NCI-H69 (cell line): Measurements from ENCODE around the gene PDE1A.
"Not testable (repeated sequence)": the region's sequence is repeated elsewhere in the genome, so short reads cannot be mapped to it uniquely, and the experiment has no call there.

Experiments
- DNase-seq: peaks from one replicate; lab custom pipeline; 2025; lab: John Stamatoyannopoulos, UW

The PDE1A gene

DNA sequence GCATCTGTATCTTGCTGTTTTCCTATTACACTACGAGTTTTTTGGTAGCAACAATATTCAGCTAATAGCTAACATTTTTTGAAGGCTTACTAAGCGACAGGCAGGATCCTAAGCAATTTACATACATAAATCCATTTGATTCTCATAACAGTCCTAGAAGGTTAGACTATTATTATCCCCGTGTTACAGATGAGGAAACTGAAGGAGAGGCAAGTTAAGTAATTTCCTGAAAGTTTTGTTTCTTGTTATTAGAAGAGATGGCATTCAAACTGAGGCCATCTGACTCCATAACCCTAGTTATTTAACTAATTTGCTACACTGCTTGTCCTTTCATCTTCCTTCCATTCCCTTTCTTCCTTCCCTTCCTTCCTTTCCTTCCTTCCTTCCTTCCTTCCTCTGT lies 68.2 kb downstream of the PDE1A start:
- no peak for DNase-seq

GRCh38 chr2:182355815-182356214 lies 71.0 kb downstream of the PDE1A start:
- no peak for DNase-seq

DNA sequence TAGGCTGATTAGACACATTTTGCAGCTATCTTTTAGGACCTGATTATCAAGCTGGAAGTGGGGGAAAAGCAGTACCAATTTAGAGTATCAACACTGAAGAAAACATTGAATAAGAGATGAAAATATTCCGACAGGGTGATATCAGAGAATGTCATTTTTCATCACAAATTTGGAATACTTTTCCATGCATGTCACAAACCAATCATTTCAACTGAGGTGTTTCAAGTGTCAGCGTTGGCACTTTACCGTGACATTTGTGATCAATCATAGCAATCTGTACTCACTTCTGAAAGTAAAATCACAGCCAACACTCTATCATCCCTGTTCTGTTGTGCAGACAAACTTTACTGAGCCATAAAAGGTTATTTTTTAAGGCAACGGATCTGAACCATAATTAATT lies 75.4 kb downstream of the PDE1A start:
- DNase-seq, result no peak

DNA sequence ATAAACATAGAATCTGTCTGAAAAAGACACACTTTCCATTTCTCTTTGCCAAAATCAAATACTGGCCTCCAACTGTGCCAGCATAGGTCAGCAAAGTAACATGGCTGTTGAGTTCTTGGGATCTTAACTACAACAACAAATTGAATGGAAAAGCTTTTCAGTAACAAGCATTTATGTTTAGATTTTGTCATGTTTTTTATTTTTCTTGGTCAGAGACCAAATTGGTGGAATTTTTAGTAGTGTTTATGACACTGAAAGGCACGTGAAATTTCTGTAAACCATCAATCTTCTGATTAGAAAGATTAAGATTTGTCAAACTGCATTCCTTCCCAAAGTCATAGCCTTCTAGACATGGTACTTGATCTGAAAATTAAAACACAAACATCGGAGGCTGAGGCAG lies 77.6 kb downstream of the PDE1A start:
- DNase-seq, result no peak

DNA sequence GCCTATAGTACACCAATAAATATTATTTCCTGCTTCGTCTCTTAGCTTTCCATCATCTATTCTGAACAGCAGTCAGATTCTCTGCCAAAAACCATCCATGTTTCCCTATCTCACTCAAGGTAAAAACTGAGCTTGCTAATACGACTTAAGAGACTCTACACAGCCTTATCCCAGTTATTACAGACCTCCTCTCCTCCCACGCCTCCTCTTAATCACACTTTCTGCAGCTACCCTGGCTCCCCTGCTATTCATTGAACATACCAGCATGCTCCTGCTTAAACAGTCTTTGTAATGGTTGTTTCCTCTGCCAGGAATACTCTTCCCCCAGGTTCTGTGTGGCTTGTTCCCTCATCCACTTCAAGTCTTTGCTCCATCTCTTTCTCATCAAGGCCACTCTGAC lies 81.5 kb downstream of the PDE1A start:
- no peak for DNase-seq

- DNase-seq, result no peak
These were observed 96.2 kb downstream of the PDE1A start for GRCh38 chr2:182330451-182331305.

DNA sequence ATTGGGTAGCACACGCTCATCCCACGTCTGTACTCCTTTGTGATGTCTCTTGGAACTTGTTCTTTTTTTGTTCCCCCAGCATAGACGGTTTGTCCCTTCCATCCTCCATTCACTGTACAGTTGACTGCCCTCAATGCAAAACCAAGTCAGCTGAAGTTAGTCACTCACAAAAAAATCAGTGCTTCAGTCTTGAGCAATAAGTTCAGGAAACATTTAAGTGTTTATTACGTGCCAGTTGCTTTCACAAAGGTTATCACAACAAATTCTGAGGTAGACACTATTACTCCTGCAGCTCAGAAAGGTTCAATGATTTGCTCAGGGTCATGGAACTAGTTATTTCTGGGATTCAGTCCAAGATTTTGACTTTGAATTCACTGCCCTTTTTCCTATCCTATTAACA lies 102.2 kb downstream of the PDE1A start:
- DNase-seq, result peak; percentile 20

- DNase-seq, result no peak
These were observed 105.7 kb downstream of the PDE1A start for GRCh38 chr2:182321096-182321495.

GRCh38 chr2:182319556-182320505 lies 107.0 kb downstream of the PDE1A start:
- DNase-seq, result peak; percentile 70

DNA sequence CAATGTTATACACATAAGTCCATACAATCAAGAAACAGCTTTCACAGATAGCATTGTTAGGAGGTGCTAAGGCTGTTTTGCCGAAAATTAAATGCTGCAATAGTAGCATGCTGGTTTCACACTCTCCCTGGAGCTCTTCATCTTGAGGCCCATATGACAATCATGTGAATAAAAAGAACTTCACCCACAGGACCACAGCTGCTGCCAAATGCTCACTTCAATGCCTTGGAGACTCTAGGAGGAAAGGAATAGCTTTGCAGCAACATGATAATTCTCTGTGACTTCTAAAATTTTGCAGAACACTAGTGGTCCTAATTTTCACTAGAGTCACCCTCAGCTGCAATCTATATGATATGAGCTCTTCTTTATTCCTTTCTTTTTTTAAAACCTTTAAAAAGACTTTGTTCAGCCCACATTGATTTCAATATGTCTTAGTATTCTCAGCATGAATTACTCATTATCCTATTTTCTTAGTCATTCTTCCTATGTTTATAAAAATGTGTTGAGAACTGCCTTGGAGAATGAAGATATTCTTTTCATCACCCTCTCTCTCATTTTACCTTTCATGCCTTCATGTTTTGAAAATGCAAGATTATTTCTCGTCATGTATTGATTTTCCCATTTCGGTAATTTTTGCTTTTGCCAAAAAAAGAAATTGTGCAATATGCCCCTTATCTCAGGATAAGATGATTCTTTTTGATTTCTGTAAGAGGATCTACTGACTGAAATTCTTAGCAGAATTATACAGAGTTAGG lies 108.2 kb downstream of the PDE1A start:
- peak; percentile 2 for DNase-seq

DNA sequence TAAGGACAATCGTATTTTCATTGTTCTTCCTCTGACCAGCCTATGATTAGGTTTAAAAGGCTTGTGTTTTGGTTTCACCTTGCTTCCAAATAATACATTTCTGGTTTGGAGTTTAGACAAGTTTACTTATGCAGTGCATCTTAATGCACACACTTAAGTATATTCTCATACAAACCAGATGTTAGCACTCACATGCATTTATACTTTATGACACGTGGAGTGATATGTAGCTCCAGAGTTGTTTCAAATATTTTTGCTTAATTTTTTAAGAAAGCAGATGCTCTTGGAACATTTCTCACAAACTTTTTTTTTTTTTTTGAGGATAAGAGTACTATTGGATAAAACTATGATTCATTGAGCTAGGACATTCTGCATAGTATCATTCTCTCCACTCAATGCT lies 109.9 kb downstream of the PDE1A start:
- DNase-seq, result no peak

GRCh38 chr2:182302972-182303371 lies 123.9 kb downstream of the PDE1A start:
- no peak for DNase-seq

DNA sequence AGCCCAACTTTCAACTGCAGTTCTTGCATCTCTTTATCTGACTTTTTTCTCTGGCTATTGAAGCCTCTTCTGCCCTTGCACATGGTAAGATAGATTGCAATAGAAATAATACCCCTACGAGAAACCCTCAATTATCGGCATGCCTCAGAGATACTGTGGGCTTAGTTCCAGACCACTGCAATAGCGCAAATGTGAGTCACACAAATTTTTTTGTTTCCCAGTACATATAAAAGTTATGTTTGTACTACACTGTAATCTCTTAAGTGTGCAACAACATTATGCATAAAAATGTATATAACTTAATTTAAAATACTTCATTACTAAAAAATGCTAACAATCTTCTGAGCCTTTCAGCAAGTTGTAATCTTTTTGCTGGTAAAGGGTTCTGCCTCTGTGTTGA lies 124.7 kb downstream of the PDE1A start:
- DNase-seq, result peak; percentile 72

GRCh38 chr2:182301093-182301492 lies 125.7 kb downstream of the PDE1A start:
- peak; percentile 23 for DNase-seq

GRCh38 chr2:182300608-182301007 lies 126.2 kb downstream of the PDE1A start:
- peak; percentile 71 for DNase-seq

DNA sequence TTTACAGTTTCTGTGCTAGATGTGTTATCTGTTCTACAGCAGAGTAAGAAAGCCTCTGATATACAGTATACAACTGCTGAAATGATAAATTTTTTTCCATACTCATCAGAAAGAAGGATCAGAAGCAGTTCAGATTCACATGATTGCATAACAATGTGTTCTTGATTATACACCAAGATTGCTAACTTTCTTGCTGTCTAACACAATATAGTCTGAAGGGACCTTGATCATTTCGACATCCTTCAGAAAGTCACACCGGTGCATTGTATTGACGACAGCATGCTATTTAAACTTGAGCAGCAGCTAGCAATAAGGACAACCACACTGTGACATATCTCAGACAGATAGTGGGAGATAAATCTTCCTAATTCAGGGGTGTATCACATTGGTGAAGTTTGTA lies 127.2 kb downstream of the PDE1A start:
- no peak for DNase-seq

- DNase-seq, result no peak
These were observed 128.4 kb downstream of the PDE1A start for GRCh38 chr2:182298456-182298855.

DNA sequence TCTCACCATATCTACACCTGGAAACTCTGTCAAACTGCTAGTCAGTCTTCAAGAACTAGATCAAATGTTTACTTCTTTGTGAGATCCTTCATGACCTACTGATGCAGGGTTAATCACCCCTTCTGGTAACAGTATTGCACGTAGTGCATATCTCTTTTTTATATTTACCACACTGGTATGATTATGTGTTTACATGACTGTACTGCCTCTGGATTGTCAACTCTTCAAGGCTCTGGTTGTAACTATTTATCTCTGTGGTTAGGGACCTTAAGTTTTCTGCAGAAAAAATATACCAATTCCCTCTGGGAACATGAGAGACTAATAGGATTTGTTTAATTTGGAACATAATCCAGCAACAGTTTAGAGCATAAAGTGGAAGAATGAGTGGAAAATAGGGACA lies 135.5 kb downstream of the PDE1A start:
- DNase-seq, result no peak

DNA sequence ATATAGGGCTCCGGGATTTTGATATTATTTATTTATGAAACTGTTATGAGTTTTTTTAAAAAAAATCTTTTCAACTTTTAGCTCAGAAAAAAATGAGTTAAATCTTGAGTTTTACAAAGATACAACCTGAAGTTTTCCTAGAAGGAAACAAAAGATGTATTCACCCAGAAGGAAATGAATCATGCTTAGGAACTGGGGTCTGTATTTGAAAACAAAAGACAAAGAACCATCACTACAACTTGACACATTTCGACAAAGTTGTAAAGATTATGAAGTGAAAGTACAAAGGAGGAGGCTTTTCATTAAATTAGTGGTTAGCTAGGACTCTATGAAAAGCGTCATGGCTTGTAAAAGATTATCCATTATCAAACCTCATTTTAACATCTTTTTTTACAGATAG lies 143.3 kb downstream of the PDE1A start:
- no peak for DNase-seq

GRCh38 chr2:182281276-182281675 lies 145.6 kb downstream of the PDE1A start:
- no peak for DNase-seq

DNA sequence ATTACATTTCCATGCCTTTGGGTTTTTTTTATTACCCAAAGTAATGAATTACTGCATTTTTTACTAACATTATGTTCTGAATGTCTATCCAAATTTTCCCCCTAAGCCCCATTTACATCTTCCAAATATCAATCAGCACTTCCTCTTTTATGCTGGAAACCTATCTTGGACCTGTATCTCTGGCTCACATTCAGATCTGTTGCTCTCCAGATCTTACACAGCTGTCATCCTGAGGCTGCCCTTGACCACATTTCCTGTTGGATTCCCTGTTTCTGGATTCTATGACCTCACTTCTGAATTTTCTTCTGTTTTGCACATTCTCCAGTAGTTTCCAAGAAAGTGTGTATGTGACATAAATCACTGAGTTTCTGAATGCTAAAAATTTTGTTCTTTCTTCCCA lies 146.7 kb downstream of the PDE1A start:
- no peak for DNase-seq

DNA sequence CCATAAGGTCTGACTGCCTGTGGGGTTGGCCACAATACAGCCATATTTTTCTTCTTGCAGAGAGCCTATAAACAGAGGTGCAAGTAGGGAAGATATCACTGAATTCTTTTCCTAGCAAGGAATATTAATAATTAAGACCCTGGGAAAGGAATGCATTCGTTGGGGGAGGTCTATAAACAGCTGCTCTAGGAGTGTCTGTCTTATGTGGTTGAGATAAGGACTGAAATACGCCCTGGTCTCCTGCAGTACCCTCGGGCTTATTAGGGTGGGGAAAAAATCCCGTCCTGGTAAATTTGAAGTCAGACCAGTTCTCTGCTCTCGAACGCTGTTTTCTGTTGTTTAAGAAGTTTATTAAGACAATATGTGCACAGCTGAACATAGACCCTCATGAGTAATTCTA lies 150.2 kb downstream of the PDE1A start:
- not testable (repeated sequence) for DNase-seq
